22Rv1 (cell line): ENCODE data around the gene TIGD2.

Experiments
- H3K27ac ChIP-seq: fragments of 450-650 bp; 2 replicates; pipeline ENCODE4 v1.5.1; 2017
- CTCF ChIP-seq: fragments of 450-650 bp; IDR thresholded peaks from 2 replicates; pipeline ENCODE4 v1.5.1; 2017; ENCODE audit warnings: mild to moderate bottlenecking
- ZFX ChIP-seq: fragments of 450-650 bp; IDR thresholded peaks from 2 replicates; pipeline ENCODE4 v1.6.1; 2017; ENCODE audit warnings: antibody characterized with exemption, borderline replicate concordance

Gene TIGD2

DNA sequence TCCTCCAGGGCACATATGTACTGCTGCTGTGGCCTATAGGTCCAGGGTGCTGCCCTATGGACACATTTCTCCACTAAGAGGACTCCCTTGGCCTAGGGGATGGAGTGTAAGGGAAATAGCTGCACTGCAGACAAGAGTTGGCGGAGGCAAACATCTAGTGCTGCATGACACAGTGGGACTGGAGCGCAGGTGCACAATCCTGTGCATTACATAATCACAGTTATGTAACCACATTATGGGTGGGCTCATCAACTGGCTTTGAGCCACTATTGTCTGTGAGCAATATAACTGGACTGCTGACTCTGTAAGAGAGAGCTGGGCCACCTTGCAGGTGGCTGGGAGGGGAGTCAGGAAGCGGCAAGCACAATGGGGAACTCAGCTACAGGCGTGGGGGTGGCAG is 3.2 kb upstream of the TIGD2 start:
- H3K27ac ChIP-seq, result no peak overlapping the region
- TF ChIP-seq CTCF, result no peak
- TF ChIP-seq ZFX, result no peak

DNA sequence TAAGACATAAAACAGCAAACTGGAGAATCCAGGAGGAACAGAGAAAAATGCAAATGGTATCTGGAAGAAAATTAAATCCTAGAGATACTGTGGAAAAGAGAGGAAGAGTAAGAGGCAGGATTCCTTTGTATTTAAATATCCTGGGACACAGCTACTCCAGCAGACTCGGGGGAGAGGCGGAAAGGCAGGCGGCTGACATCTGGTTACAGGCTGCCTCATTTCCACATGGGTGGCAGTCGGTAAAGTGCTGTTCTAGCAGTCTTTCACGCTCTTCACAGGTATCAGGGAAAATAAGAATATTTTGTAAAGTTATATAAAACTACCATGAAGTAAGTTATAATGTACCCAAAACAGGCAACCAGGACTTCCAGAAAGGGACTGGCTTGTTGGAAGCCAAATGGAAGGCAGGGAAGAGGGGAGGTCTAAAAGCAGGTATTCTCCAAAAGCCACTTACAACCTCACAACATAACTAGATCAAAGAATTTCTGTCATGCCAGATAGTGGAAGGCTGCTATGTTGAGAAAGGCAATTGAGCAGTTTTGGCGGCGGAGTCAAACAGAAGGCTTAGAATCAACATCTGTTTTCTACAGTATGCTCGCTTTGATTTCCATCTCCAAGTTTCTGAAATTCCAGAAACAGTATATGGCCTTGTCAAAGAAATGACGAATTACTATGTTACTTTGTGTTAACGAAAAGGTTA is 1.3 kb upstream of the TIGD2 start:
- no peak for TF ChIP-seq CTCF
- TF ChIP-seq ZFX, result no peak
- no peak overlapping the region for H3K27ac ChIP-seq

DNA sequence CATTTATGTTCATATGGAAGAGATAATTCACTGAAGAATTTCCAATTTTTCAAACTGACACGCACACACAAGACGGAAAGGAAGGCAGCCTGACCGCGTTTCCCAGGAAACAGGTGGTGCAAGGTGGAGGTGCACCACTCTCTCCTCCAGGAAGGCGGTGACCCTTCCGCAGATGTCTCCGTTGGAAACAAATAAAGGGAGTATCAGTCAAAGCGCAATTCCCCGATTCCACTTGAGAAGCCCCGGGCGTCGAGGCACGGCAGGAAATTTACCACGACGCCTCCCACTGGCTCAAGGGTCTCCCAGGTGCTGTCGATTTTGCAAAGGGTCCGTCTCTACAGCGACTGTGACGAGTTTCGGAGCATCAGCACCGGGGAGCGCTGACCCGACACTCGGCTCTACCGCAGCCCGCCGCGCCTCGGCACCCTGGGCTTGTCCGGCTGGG is 770 bp upstream of the TIGD2 start:
- TF ChIP-seq CTCF (no peak), ZFX (no peak)
- no peak overlapping the region for H3K27ac ChIP-seq

- H3K27ac ChIP-seq, result peak overlapping the region; percentile 78
- TF ChIP-seq CTCF (no peak), ZFX (no peak)
Measured at GRCh38 chr4:89111833-89112563, 665 bp downstream of the TIGD2 start.

DNA sequence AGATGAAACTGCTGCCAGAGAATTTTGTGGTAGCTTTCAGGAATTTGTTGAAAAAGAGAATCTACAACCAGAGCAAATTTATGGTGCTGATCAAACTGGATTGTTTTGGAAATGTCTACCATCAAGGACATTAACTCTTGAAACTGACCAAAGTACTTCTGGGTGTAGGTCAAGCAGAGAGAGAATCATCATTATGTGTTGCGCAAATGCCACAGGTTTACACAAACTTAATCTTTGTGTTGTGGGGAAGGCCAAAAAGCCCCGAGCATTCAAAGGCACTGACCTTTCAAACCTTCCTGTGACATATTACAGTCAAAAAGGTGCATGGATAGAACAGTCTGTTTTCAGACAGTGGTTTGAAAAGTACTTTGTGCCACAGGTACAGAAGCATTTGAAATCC is 2.1 kb downstream of the TIGD2 start:
- TF ChIP-seq ZFX (no peak), CTCF (no peak)
- H3K27ac ChIP-seq, result no peak overlapping the region

DNA sequence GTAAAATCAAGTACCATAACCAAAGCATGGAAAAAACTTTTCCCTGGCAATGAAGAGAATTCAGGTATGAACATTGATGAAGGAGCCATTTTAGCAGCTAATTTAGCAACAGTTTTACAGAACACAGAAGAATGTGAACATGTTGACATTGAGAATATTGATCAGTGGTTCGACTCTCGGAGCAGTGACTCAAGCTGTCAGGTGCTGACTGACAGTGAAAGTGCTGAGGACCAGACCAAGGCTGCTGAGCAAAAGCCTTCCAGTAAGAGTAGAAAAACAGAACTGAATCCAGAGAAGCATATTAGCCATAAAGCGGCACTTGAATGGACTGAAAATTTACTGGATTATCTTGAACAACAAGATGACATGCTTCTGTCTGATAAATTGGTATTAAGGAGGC is 2.8 kb downstream of the TIGD2 start:
- TF ChIP-seq ZFX, result no peak
- TF ChIP-seq CTCF, result no peak
- H3K27ac ChIP-seq, result no peak overlapping the region

DNA sequence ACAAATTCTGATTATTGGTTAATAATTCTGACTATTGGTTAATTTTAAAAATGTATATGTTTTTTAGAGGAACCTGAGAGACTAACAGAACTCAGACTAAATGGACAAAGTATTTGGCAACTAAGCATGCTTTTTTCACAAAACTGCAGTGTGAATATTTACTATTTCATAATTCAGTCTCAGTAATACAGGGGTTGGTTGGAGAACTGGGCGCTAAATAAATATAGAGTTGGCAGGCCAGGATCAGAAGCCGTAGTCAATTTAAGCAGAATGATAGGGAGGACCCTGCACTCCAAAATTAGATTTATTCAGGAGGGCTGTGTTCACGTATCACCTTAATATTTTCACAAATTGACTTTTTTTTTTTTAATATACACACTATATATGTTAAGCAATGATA is 5.8 kb downstream of the TIGD2 start:
- TF ChIP-seq ZFX, result no peak
- H3K27ac ChIP-seq, result no peak overlapping the region

GRCh38 chr4:89119166-89119565 is 7.8 kb downstream of the TIGD2 start:
- H3K27ac ChIP-seq, result no peak overlapping the region
- TF ChIP-seq CTCF (no peak), ZFX (no peak)
